SKM-1 treated with dmso at 0.1 percent for 144 hours (cell line): Measurements from ENCODE around the gene TENM3.

Source experiments
- DNase-seq: peaks from one replicate; lab custom pipeline; 2025; ENCODE audit not compliant: unreplicated experiment; lab: John Stamatoyannopoulos, UW

Gene TENM3

GRCh38 chr4:182655340-182655739 is 412.1 kb downstream of the TENM3 start:
- DNase-seq: no peak

- DNase-seq: no peak
Observed at GRCh38 chr4:182662551-182662950, 419.3 kb downstream of the TENM3 start.

GRCh38 chr4:182671231-182671630 is 428.0 kb downstream of the TENM3 start:
- DNase-seq: no peak

- no peak for DNase-seq
Observed at GRCh38 chr4:182671749-182672148, 428.5 kb downstream of the TENM3 start.

- no peak for DNase-seq
Observed at GRCh38 chr4:182678590-182678989, 435.4 kb downstream of the TENM3 start.

GRCh38 chr4:182679533-182679932 is 436.3 kb downstream of the TENM3 start:
- no peak for DNase-seq

GRCh38 chr4:182680234-182680653 is 437.0 kb downstream of the TENM3 start:
- DNase-seq: no peak

- no peak for DNase-seq
Observed at GRCh38 chr4:182683661-182684060, 440.5 kb downstream of the TENM3 start.

GRCh38 chr4:182684796-182685195 is 441.6 kb downstream of the TENM3 start:
- DNase-seq: no peak

GRCh38 chr4:182688081-182688480 is 444.9 kb downstream of the TENM3 start:
- DNase-seq: no peak

- no peak for DNase-seq
Observed at GRCh38 chr4:182694551-182694950, 451.3 kb downstream of the TENM3 start.

- no peak for DNase-seq
Observed at GRCh38 chr4:182695009-182695408, 451.8 kb downstream of the TENM3 start.

GRCh38 chr4:182695842-182696241 is 452.6 kb downstream of the TENM3 start:
- no peak for DNase-seq

- no peak for DNase-seq
Observed at GRCh38 chr4:182697094-182697493, 453.9 kb downstream of the TENM3 start.

- DNase-seq: no peak
Observed at GRCh38 chr4:182698212-182698611, 455.0 kb downstream of the TENM3 start.

GRCh38 chr4:182699201-182699600 is 456.0 kb downstream of the TENM3 start:
- DNase-seq: no peak

- no peak for DNase-seq
Observed at GRCh38 chr4:182699795-182700194, 456.6 kb downstream of the TENM3 start.

GRCh38 chr4:182700362-182701160 is 457.4 kb downstream of the TENM3 start:
- no peak for DNase-seq

- DNase-seq: no peak
Observed at GRCh38 chr4:182704077-182704476, 460.9 kb downstream of the TENM3 start.

- DNase-seq: no peak
Observed at GRCh38 chr4:182704948-182705347, 461.7 kb downstream of the TENM3 start.

GRCh38 chr4:182705389-182705788 is 462.2 kb downstream of the TENM3 start:
- no peak for DNase-seq

- DNase-seq: no peak
Observed at GRCh38 chr4:182711211-182711610, 468.0 kb downstream of the TENM3 start.

GRCh38 chr4:182715548-182715947 is 472.3 kb downstream of the TENM3 start:
- DNase-seq: no peak
